ENCODE results near the gene HSD17B7. TPM values are rescaled to one million over a fixed set of nuclear protein-coding genes. Genes with fewer than 3 reads are reported as not detected.
"Not testable (repeated sequence)": the region's sequence is repeated elsewhere in the genome, so short reads cannot be mapped to it uniquely, and the experiment has no call there.

HSD17B7 gene, protein sequence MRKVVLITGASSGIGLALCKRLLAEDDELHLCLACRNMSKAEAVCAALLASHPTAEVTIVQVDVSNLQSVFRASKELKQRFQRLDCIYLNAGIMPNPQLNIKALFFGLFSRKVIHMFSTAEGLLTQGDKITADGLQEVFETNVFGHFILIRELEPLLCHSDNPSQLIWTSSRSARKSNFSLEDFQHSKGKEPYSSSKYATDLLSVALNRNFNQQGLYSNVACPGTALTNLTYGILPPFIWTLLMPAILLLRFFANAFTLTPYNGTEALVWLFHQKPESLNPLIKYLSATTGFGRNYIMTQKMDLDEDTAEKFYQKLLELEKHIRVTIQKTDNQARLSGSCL
- total RNA-seq (10 to 100 TPM; 27.6 to 29.9 TPM), polyA plus RNA-seq (ENCODE audit: insufficient read length in 2 of 2) (10 to 100 TPM; 24.6 to 34.1 TPM)
- long read RNA-seq, donor 1, transcript HSD17B7-201 (9 exons, 1,190 nt): major isoform, 7 of 24 reads
- long read RNA-seq, donor 1, partial matches to known transcripts: 15 of 24 reads
- long read RNA-seq, donor 1, other reads (novel, unspliced or antisense): 0 of 24 reads
- long read RNA-seq, donor 2, transcript HSD17B7-201 (9 exons, 1,190 nt): major isoform, 5 of 5 reads
- long read RNA-seq, donor 2, partial matches to known transcripts: 0 of 5 reads
- long read RNA-seq, donor 2, other reads (novel, unspliced or antisense): 0 of 5 reads
- long read RNA-seq, donor 3, partial matches to known transcripts: 0 of 3 reads
- long read RNA-seq, donor 3, other reads (novel, unspliced or antisense): 0 of 3 reads
- long read RNA-seq, donor 4, partial matches to known transcripts: 0 of 3 reads
- long read RNA-seq, donor 4, other reads (novel, unspliced or antisense): 0 of 3 reads

- WGBS (ENCODE audit: insufficient coverage): 0% methylated on average over 8 of the region's 49 CpGs
- Histone ChIP-seq H3K4me3 (ENCODE audit: low read depth, low read length) (peak within 1 kb of the TSS; percentile 62), H3K27ac (ENCODE audit: low read depth, low read length) (peak within 1 kb of the TSS; percentile 93)
- H3K36me3 ChIP-seq (ENCODE audit: control insufficient read depth, insufficient read depth, low read length); H3K4me1 ChIP-seq (ENCODE audit: control insufficient read depth, insufficient read depth, low read length); H3K9me3 ChIP-seq (ENCODE audit: control insufficient read depth, insufficient read depth, low read length); H3K27me3 ChIP-seq (ENCODE audit: control insufficient read depth, insufficient read depth, low read length): not testable (repeated sequence)
- peak; percentile 35 to 91 (median 44) for DNase-seq (ENCODE audit: low read depth in 4 of 6, low spot score in 6 of 6)
Measured at GRCh38 chr1:162790303-162790984, at the start of gene HSD17B7. TSS of gene HSD17B7 (plus strand) at chr1:162790702. CDS start at chr1:162790801, 99 bp downstream.

DNA sequence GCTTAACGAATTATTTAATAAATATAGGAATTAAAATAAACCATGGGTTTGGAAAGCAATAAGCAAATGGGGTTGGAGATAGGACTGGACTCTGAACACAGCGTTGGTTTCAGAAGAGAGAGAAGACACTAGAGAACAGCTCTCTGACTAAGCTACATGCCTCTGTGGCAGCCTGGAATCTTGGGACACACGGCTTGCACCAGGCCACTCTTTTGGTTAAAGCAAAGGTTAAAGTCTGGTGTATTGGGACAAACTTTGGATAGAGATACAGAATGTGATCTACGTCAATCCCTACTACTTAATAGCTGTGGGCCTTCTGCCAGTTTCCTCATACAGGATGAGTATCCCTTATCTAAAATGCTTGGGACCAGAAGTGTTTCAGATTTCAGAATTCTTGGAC lies 49.7 kb upstream of the HSD17B7 start:
- Histone ChIP-seq H3K4me3 (ENCODE audit: low read depth, low read length) (no peak overlapping the region), H3K4me1 (ENCODE audit: control insufficient read depth, insufficient read depth, low read length) (no peaks in the 10 kb centered on the region), H3K9me3 (ENCODE audit: control insufficient read depth, insufficient read depth, low read length) (no peaks in the 10 kb centered on the region), H3K36me3 (ENCODE audit: control insufficient read depth, insufficient read depth, low read length) (no peaks in the 10 kb centered on the region), H3K27ac (ENCODE audit: low read depth, low read length) (no peak overlapping the region), H3K27me3 (ENCODE audit: control insufficient read depth, insufficient read depth, low read length) (no peaks in the 10 kb centered on the region)
- WGBS (ENCODE audit: insufficient coverage): 87% methylated on average over 2 of the region's 4 CpGs
- no peak for DNase-seq (ENCODE audit: low read depth in 4 of 6, low spot score in 6 of 6)

- H3K4me1 ChIP-seq (ENCODE audit: control insufficient read depth, insufficient read depth, low read length): no peaks in the 10 kb centered on the region
- no peaks in the 10 kb centered on the region for H3K9me3 ChIP-seq (ENCODE audit: control insufficient read depth, insufficient read depth, low read length)
- H3K36me3 ChIP-seq (ENCODE audit: control insufficient read depth, insufficient read depth, low read length): no peaks in the 10 kb centered on the region
- WGBS (ENCODE audit: insufficient coverage): 100% methylated on average over 1 of the region's 2 CpGs
- H3K27ac ChIP-seq (ENCODE audit: low read depth, low read length): no peak overlapping the region
- no peak for DNase-seq (ENCODE audit: low read depth in 4 of 6, low spot score in 6 of 6)
- no peaks in the 10 kb centered on the region for H3K27me3 ChIP-seq (ENCODE audit: control insufficient read depth, insufficient read depth, low read length)
- H3K4me3 ChIP-seq (ENCODE audit: low read depth, low read length): no peak overlapping the region
Measured at GRCh38 chr1:162741574-162741973, 48.9 kb upstream of the HSD17B7 start.

GRCh38 chr1:162746264-162746942 lies 44.1 kb upstream of the HSD17B7 start:
- not testable (repeated sequence) for H3K4me1 ChIP-seq (ENCODE audit: control insufficient read depth, insufficient read depth, low read length); H3K27ac ChIP-seq (ENCODE audit: low read depth, low read length)
- WGBS (ENCODE audit: insufficient coverage): 95% methylated on average over 14 of the region's 14 CpGs

GRCh38 chr1:162753001-162753658 lies 37.4 kb upstream of the HSD17B7 start:
- Histone ChIP-seq H3K27me3 (ENCODE audit: control insufficient read depth, insufficient read depth, low read length) (no peaks in the 10 kb centered on the region), H3K4me1 (ENCODE audit: control insufficient read depth, insufficient read depth, low read length) (no peaks in the 10 kb centered on the region), H3K4me3 (ENCODE audit: low read depth, low read length) (no peak overlapping the region), H3K9me3 (ENCODE audit: control insufficient read depth, insufficient read depth, low read length) (peaks cover 2% of the 10 kb centered on the region), H3K27ac (ENCODE audit: low read depth, low read length) (no peak overlapping the region), H3K36me3 (ENCODE audit: control insufficient read depth, insufficient read depth, low read length) (no peaks in the 10 kb centered on the region)
- WGBS (ENCODE audit: insufficient coverage): no CpG with 5 or more reads among the region's 1 CpG
- no peak for DNase-seq (ENCODE audit: low read depth in 4 of 6, low spot score in 6 of 6)

More at GRCh38 chr1:162746264-162746942, 44.1 kb upstream of the HSD17B7 start:
- not testable (repeated sequence) for H3K36me3 ChIP-seq (ENCODE audit: control insufficient read depth, insufficient read depth, low read length); H3K27me3 ChIP-seq (ENCODE audit: control insufficient read depth, insufficient read depth, low read length); DNase-seq (ENCODE audit: low read depth in 4 of 6, low spot score in 6 of 6); H3K9me3 ChIP-seq (ENCODE audit: control insufficient read depth, insufficient read depth, low read length); H3K4me3 ChIP-seq (ENCODE audit: low read depth, low read length)

DNA sequence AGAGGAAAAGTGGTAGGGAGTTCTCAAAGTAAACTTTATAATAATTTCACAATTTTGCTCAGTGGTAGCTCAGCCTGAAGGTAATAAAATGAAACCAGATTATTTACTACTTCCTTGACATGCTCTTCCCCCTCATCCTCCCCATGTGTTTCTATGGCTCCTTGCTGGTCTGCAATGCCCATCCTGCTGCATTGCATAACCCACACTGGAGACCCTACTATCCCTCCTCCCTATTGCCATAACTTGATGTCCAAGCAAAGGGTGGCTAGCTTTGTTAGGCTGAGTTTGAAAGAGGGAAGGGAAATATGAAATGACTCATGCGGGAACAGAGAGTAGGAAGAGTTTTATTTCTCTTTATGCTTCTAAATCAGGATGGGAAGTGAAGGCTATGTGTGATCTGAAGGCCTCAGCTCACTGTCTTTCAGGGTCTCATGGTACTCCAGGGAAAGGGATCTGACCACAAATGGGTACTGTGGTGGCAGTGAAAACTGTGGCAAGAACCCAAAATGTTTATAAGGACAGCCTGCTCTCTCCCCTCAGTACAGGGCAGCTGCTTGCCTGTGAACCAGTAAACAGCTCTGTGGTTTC lies 36.4 kb upstream of the HSD17B7 start:
- Histone ChIP-seq H3K9me3 (ENCODE audit: control insufficient read depth, insufficient read depth, low read length) (peaks cover 2% of the 10 kb centered on the region), H3K27me3 (ENCODE audit: control insufficient read depth, insufficient read depth, low read length) (no peaks in the 10 kb centered on the region), H3K4me3 (ENCODE audit: low read depth, low read length) (no peak overlapping the region), H3K27ac (ENCODE audit: low read depth, low read length) (no peak overlapping the region), H3K4me1 (ENCODE audit: control insufficient read depth, insufficient read depth, low read length) (no peaks in the 10 kb centered on the region), H3K36me3 (ENCODE audit: control insufficient read depth, insufficient read depth, low read length) (no peaks in the 10 kb centered on the region)
- no peak for DNase-seq (ENCODE audit: low read depth in 4 of 6, low spot score in 6 of 6)
- WGBS (ENCODE audit: insufficient coverage): 100% methylated on average over 1 of the region's 1 CpG

DNA sequence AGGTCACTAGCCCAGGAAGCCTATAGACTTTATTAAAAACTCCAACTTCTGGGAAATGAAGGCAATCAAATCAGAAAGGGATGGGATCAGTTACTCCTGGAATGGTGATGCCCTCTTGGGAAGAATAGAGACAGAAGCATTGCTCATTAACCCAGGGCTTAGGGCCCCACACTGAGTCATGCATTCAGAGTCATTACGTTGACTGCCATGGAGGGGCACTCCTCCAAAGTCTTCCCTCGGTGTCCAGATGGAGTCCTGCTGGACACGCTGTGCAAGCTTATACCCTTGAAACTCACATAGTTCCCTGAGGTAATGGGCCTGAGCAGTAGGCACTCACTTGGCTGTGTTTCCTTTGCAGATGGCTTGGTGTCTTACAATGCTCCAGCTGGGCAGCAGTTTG lies 35.2 kb upstream of the HSD17B7 start:
- Histone ChIP-seq H3K36me3 (ENCODE audit: control insufficient read depth, insufficient read depth, low read length) (no peaks in the 10 kb centered on the region), H3K4me3 (ENCODE audit: low read depth, low read length) (no peak overlapping the region), H3K27me3 (ENCODE audit: control insufficient read depth, insufficient read depth, low read length) (no peaks in the 10 kb centered on the region), H3K9me3 (ENCODE audit: control insufficient read depth, insufficient read depth, low read length) (peaks cover 2% of the 10 kb centered on the region), H3K27ac (ENCODE audit: low read depth, low read length) (no peak overlapping the region), H3K4me1 (ENCODE audit: control insufficient read depth, insufficient read depth, low read length) (no peaks in the 10 kb centered on the region)
- 76% methylated on average over 3 of the region's 3 CpGs for WGBS (ENCODE audit: insufficient coverage)
- no peak for DNase-seq (ENCODE audit: low read depth in 4 of 6, low spot score in 6 of 6)

GRCh38 chr1:162756523-162756922 lies 34.0 kb upstream of the HSD17B7 start:
- 100% methylated on average over 2 of the region's 5 CpGs for WGBS (ENCODE audit: insufficient coverage)
- Histone ChIP-seq H3K4me1 (ENCODE audit: control insufficient read depth, insufficient read depth, low read length) (no peaks in the 10 kb centered on the region), H3K27ac (ENCODE audit: low read depth, low read length) (no peak overlapping the region), H3K27me3 (ENCODE audit: control insufficient read depth, insufficient read depth, low read length) (no peaks in the 10 kb centered on the region), H3K4me3 (ENCODE audit: low read depth, low read length) (no peak overlapping the region), H3K36me3 (ENCODE audit: control insufficient read depth, insufficient read depth, low read length) (no peaks in the 10 kb centered on the region), H3K9me3 (ENCODE audit: control insufficient read depth, insufficient read depth, low read length) (no peaks in the 10 kb centered on the region)
- no peak for DNase-seq (ENCODE audit: low read depth in 4 of 6, low spot score in 6 of 6)
